Chondrocyte (in vitro differentiated cells): ENCODE results near the gene SNRNP70. TPM values are rescaled to one million over a fixed set of nuclear protein-coding genes. Genes with fewer than 3 reads are reported as not detected.

Source experiments
- DNase-seq: peaks from one replicate; pipeline ENCODE4 v3.0.0; 2021; ENCODE audit warnings: mixed read lengths, low spot score
- H3K27ac Mint-ChIP-seq: one replicate; pipeline ENCODE4 v1.8.0; 2021; ENCODE audit warnings: mild to moderate bottlenecking, moderate library complexity, mixed read lengths; ENCODE audit not compliant: unreplicated experiment
- H3K27me3 Mint-ChIP-seq: 2 replicates; pipeline ENCODE4 v1.8.0; 2021; ENCODE audit warnings: low read depth, mixed read lengths
- H3K36me3 Mint-ChIP-seq: 2 replicates; pipeline ENCODE4 v1.8.0; 2021; ENCODE audit warnings: low read depth, mixed read lengths
- H3K4me1 Mint-ChIP-seq: 2 replicates; pipeline ENCODE4 v1.8.0; 2021; ENCODE audit warnings: low read depth, mild to moderate bottlenecking, mixed read lengths
- H3K4me3 Mint-ChIP-seq: one replicate; pipeline ENCODE4 v1.8.0; 2021; ENCODE audit warnings: mild to moderate bottlenecking, moderate library complexity, mixed read lengths; ENCODE audit not compliant: unreplicated experiment
- H3K9me3 Mint-ChIP-seq: 2 replicates; pipeline ENCODE4 v1.8.0; 2021; ENCODE audit warnings: low read depth, mixed read lengths
- total RNA-seq: library from RNA; stranded (reverse); gene quantifications from 3 replicates; pipeline ENCODE4 v1.2.1, GENCODE V29; 2021
- TF ChIP-seq, protein P1 (sequence below): fragments of 200-600 bp; sonication (generic); IDR thresholded peaks from 2 replicates; pipeline ENCODE4 v1.5.0; 2021; ENCODE audit warnings: antibody characterized with exemption, mild to moderate bottlenecking, moderate library complexity

The SNRNP70 gene
- total RNA-seq, 1 donor from 2014 or later = 151 TPM

DNA sequence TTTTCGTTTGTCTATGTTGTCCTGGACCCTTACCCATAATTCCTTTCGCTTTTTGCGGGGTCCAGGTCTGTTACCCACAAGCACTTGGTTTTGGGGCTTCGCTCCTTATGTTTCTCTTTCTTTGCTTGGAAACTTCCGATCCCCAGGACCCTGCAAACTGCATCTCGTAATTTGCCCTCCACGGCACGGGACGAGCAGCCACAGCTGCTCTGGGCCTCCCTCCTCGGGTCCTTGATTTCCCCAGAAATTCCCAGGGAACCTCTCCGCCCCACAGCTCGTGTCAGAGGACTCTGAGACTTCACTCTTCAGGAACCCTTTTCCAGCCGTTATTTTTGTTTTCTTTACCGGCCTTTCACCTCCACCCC, 599 bp downstream of the SNRNP70 start:
- peaks cover 37% of the 10 kb centered on the region for H3K4me1 Mint-ChIP-seq
- TF ChIP-seq, protein P1, sequence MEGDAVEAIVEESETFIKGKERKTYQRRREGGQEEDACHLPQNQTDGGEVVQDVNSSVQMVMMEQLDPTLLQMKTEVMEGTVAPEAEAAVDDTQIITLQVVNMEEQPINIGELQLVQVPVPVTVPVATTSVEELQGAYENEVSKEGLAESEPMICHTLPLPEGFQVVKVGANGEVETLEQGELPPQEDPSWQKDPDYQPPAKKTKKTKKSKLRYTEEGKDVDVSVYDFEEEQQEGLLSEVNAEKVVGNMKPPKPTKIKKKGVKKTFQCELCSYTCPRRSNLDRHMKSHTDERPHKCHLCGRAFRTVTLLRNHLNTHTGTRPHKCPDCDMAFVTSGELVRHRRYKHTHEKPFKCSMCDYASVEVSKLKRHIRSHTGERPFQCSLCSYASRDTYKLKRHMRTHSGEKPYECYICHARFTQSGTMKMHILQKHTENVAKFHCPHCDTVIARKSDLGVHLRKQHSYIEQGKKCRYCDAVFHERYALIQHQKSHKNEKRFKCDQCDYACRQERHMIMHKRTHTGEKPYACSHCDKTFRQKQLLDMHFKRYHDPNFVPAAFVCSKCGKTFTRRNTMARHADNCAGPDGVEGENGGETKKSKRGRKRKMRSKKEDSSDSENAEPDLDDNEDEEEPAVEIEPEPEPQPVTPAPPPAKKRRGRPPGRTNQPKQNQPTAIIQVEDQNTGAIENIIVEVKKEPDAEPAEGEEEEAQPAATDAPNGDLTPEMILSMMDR = no peak
- no peaks in the 10 kb centered on the region for H3K9me3 Mint-ChIP-seq
- H3K36me3 Mint-ChIP-seq = peaks cover 14% of the 10 kb centered on the region
- H3K27ac Mint-ChIP-seq = peak overlapping the region; percentile 97
- no peak for DNase-seq
- no peaks in the 10 kb centered on the region for H3K27me3 Mint-ChIP-seq
- H3K4me3 Mint-ChIP-seq = peak overlapping the region; percentile 99

DNA sequence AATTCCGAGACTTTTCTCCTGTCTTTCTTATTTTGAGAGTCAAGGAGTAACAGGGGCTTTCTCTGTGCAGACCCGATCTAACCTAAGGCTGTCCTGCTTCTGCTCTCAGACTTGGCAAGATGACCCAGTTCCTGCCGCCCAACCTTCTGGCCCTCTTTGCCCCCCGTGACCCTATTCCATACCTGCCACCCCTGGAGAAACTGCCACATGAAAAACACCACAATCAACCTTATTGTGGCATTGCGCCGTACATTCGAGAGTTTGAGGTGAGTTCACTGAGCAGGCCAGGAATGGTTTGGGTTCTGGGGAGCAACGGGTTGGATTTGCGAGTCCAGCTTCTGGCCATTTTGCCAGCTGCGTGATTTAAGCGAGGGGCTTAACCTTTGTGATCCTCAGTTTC, 1.0 kb downstream of the SNRNP70 start:
- Mint-ChIP-seq H3K27ac (peak overlapping the region; percentile 97), H3K9me3 (no peaks in the 10 kb centered on the region), H3K4me3 (peak overlapping the region; percentile 99), H3K4me1 (peaks cover 37% of the 10 kb centered on the region), H3K36me3 (peaks cover 15% of the 10 kb centered on the region), H3K27me3 (no peaks in the 10 kb centered on the region)
- DNase-seq = no peak
- TF ChIP-seq, protein P1 = no peak

DNA sequence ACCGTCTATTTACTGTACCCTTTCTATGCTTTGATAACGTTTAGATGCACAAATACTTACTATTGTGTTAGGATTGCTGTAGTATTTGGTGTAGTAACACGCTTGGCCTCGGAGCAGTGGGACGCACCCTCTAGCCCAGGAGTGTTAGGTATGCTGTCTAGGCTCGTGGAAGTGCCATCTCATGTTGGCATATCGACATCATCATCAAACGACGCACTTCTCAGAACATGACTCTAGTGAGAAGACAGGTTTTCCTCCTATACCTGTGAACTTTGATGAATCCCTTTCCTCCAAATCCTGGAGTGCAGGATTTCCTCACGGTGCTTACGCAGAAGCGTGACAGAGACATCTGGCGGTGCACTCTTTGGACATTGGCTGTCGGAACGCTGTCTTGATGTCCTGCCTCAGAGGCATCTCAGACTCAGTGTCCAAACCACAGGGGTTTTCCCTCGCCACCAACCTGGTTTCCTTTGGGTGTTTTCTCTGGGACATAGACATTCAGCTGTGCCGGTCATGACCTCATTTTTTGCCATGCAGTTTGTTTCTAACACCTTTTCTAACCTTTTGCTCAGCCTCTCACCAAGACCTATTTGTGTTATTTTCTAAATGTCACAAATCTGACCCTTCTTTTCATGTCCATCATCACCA, 6.3 kb downstream of the SNRNP70 start:
- no peaks in the 10 kb centered on the region for H3K27me3 Mint-ChIP-seq
- no peak for DNase-seq
- H3K27ac Mint-ChIP-seq = peak overlapping the region; percentile 17
- H3K4me3 Mint-ChIP-seq = no peak overlapping the region
- H3K9me3 Mint-ChIP-seq = no peaks in the 10 kb centered on the region
- peaks cover 24% of the 10 kb centered on the region for H3K36me3 Mint-ChIP-seq
- TF ChIP-seq, protein P1 = no peak
- H3K4me1 Mint-ChIP-seq = peaks cover 22% of the 10 kb centered on the region

DNA sequence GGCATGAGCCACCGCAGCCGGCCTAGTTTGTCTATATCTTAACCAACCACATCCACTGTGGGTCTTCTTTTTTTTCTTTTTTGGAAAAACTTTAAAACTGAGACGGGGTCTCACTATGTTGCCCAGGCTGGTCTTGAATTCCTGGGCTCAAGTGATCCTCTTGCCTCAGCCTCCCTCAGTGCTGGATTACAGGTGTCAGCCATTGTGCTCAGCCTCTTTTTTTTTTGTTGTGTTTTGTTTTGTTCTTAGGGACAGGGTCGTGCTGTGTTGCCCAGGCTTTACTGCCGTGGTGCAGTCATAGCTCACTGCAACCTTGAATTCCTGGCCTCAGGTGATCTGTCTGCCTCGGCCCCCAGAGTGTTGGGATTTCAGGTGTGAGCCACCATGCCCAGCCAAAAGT, 7.4 kb downstream of the SNRNP70 start:
- Mint-ChIP-seq H3K27me3 (no peaks in the 10 kb centered on the region), H3K36me3 (peaks cover 22% of the 10 kb centered on the region), H3K27ac (no peak overlapping the region), H3K9me3 (no peaks in the 10 kb centered on the region), H3K4me1 (peaks cover 16% of the 10 kb centered on the region), H3K4me3 (no peak overlapping the region)
- TF ChIP-seq, protein P1 = no peak
- no peak for DNase-seq

DNA sequence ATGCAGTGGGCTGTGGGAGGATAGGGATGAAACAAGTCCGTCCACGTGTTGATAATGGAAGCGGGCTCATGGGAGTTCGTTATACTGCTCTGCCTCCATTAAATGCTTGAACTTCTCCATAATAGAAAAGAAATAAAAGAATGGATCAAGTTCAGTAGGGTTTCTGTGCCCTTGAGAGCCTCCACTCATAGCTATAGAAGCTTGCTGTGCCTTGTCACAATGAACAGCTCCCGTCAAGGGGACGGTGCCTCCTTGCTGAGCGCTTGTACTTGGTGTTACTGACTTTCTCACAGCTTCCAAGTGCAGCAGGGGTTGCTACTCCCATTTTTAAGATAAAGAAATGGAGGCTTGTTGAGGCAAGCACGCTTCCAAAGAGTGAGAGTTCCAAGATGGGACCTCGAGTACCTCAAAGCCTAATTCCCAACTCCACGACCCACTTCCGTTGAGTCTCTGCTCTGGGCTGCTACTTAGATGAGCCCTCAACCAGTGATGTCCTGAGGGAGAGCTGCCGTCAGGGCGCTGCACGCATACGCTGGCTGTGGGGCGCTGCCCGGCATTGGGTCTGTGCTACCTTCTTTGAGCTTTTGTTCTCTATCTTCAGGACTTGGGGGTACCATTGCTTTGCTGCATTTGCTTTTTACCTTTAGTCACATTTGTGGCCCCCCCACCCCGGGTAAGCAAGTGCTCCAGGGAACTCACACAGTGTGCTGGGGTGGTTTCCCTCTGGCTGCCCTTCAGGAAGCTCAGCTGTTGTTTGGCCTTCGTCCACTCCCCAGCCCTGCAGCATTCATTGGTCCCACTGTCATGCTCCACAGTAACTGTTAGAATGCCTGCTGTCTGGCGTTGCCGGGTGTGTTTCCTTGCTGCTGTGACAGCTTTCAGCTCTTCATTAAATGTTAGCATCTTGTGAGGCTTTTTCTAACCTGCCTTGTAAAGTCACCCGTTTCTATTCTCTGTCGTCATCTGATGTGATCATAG, 9.5 kb downstream of the SNRNP70 start:
- no peaks in the 10 kb centered on the region for H3K9me3 Mint-ChIP-seq
- DNase-seq = no peak
- peaks cover 6% of the 10 kb centered on the region for H3K4me1 Mint-ChIP-seq
- H3K4me3 Mint-ChIP-seq = no peak overlapping the region
- H3K27ac Mint-ChIP-seq = peak overlapping the region; percentile 54
- TF ChIP-seq, protein P1 = no peak
- no peaks in the 10 kb centered on the region for H3K27me3 Mint-ChIP-seq
- H3K36me3 Mint-ChIP-seq = peaks cover 27% of the 10 kb centered on the region
